PFSK-1 (cell line): ENCODE results near the gene PHLDA3.

Experiments used
- FOXP2 ChIP-seq: optimal IDR thresholded peaks from 2 replicates; pipeline ENCODE3; 2011; ENCODE audit warnings: borderline replicate concordance, control low read depth, inconsistent platforms; ENCODE audit not compliant: insufficient read depth; ENCODE audit errors: extremely low read length, extremely low read depth
- POLR2AphosphoS5 ChIP-seq: IDR thresholded peaks from 2 replicates; pipeline ENCODE4 v1.6.1; 2012; ENCODE audit warnings: low read depth, mild to moderate bottlenecking, control low read depth, low read length, moderate library complexity
- REST ChIP-seq, 2 experiments: IDR thresholded peaks; 2 replicates each; pipeline versions ENCODE4 v1.6.1 to v1.8.0; 2011 to 2012; ENCODE audit warnings: low read depth in 2 of 2, low read length in 2 of 2, control low read depth in 1 of 2, inconsistent platforms in 1 of 2, mild to moderate bottlenecking in 1 of 2, moderate library complexity in 1 of 2; ENCODE audit not compliant: insufficient read depth in 1 of 2
- SIN3A ChIP-seq: IDR thresholded peaks from 2 replicates; pipeline ENCODE4 v1.6.1; 2012; ENCODE audit warnings: mild to moderate bottlenecking, low read length, moderate library complexity, borderline replicate concordance; ENCODE audit not compliant: insufficient read depth
- TAF1 ChIP-seq: IDR thresholded peaks from 2 replicates; pipeline ENCODE4 v1.6.1; 2012; ENCODE audit warnings: low read length, control low read depth, borderline replicate concordance; ENCODE audit not compliant: insufficient read depth

Gene PHLDA3

GRCh38 chr1:201511396-201511940 is 42.5 kb upstream of the PHLDA3 start:
- TF ChIP-seq FOXP2 (no peak), SIN3A (no peak), REST (IDR thresholded peaks at IDR 0.05; ENCODE audit: insufficient read depth in 1 of 2, low read depth in 2 of 2, low read length in 2 of 2) (no peak), POLR2AphosphoS5 (no peak), TAF1 (no peak)

DNA sequence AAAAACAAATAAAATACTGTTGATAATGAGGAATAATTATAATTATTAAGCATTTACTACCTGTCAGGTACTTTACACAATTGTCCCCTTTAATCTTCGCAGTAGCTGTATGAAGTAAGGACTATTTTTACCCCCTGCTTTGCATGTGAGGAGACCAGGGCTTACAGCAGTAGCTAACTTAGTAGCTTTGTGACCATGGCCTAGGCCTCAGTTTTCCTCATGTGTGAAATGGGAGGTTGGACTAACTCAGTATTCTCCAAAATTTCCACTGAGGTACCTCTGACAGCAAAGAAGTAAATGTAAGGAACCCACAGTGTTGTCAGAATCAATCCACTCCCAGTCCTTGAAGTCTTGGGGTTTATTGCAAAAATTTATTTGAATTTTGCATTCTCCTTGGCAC is 41.7 kb upstream of the PHLDA3 start:
- TF ChIP-seq TAF1 = no peak
- no peak for TF ChIP-seq REST (IDR thresholded peaks at IDR 0.05; ENCODE audit: insufficient read depth in 1 of 2, low read depth in 2 of 2, low read length in 2 of 2)
- TF ChIP-seq FOXP2 = no peak
- TF ChIP-seq SIN3A = no peak
- TF ChIP-seq POLR2AphosphoS5 = no peak

- TF ChIP-seq TAF1 (no peak), REST (IDR thresholded peaks at IDR 0.05; ENCODE audit: insufficient read depth in 1 of 2, low read depth in 2 of 2, low read length in 2 of 2) (no peak)
Measured at GRCh38 chr1:201509601-201510374, 40.8 kb upstream of the PHLDA3 start.

GRCh38 chr1:201508809-201509208 is 39.8 kb upstream of the PHLDA3 start:
- TF ChIP-seq REST (IDR thresholded peaks at IDR 0.05; ENCODE audit: insufficient read depth in 1 of 2, low read depth in 2 of 2, low read length in 2 of 2) = no peak
- TF ChIP-seq TAF1 = no peak
- TF ChIP-seq POLR2AphosphoS5 = no peak
- no peak for TF ChIP-seq FOXP2
- no peak for TF ChIP-seq SIN3A
